Endothelial cell of umbilical vein (primary cell): Measurements from ENCODE around the gene CCNL2. TPM values are rescaled to one million over a fixed set of nuclear protein-coding genes. Genes with fewer than 3 reads are reported as not detected.

Experiments used
- BruUV-seq: library from RNA; stranded (reverse); fragments of 400-500 nt; replicated peaks from 2 replicates; lab custom pipeline; 2021; lab: Mats Ljungman, UMichigan
- CTCF ChIA-PET: fragments of 300-600, 350-600 bp; sonication (Branson Sonifier 250); formaldehyde crosslinking; loops from one replicate; lab custom pipeline; 2021; ENCODE audit warnings: antibody characterized with exemption, inconsistent platforms; lab: Charles Lee
- POLR2A ChIA-PET: fragments of 300-600, 350-600 bp; sonication (Branson Sonifier 250); formaldehyde crosslinking; loops from one replicate; lab custom pipeline; 2021; ENCODE audit warnings: antibody characterized with exemption, inconsistent platforms; lab: Charles Lee
- DNase-seq: peaks from one replicate; pipeline ENCODE4 v3.0.0-alpha.2; 2011; ENCODE audit warnings: low read depth, low spot score
- FAIRE-seq: peaks from 2 replicates; lab custom pipeline; 2011; peaks lifted over from hg19 to GRCh38; lab: Jason Lieb, UNC
- H2AFZ ChIP-seq: 2 replicates; pipeline ENCODE4 v1.6.0; 2012; ENCODE audit warnings: low read depth, low read length, control low read depth, inconsistent platforms
- H3K27ac ChIP-seq: 2 replicates; pipeline ENCODE4 v1.5.1; 2011; ENCODE audit warnings: low read depth, mild to moderate bottlenecking, control low read depth, low read length, moderate library complexity; ENCODE audit not compliant: insufficient read depth
- H3K27me3 ChIP-seq, 2 experiments: 2 replicates each; pipeline versions ENCODE4 v1.6.0 to v1.6.1; 2011; ENCODE audit warnings: low read length in 2 of 2, mixed read lengths in 1 of 2; ENCODE audit not compliant: control insufficient read depth in 2 of 2, insufficient read depth in 2 of 2
- H3K36me3 ChIP-seq, 2 experiments: 2 replicates in 1 of 2; 3 replicates in 1 of 2; pipeline ENCODE4 v1.5.1; 2011; ENCODE audit warnings: low read length in 2 of 2, mild to moderate bottlenecking in 1 of 2, moderate library complexity in 1 of 2; ENCODE audit not compliant: control insufficient read depth in 2 of 2, insufficient read depth in 2 of 2; ENCODE audit errors: extremely low read depth in 1 of 2
- H3K4me1 ChIP-seq: 3 replicates; pipeline ENCODE4 v1.5.1; 2011; ENCODE audit warnings: mild to moderate bottlenecking, low read length; ENCODE audit not compliant: control insufficient read depth, insufficient read depth; ENCODE audit errors: extremely low read depth
- H3K4me2 ChIP-seq: 2 replicates; pipeline ENCODE4 v1.6.1; 2011; ENCODE audit warnings: low read length, control low read depth, mixed read lengths; ENCODE audit not compliant: insufficient read depth
- H3K4me3 ChIP-seq, 3 experiments: fragments of 200-600 bp in 1 of 3; sonication (generic), shearing (Covaris generic) in 1 of 3; replicated peaks in 1 of 3; 2 replicates each; pipeline ENCODE4 v1.5.1; 2011 to 2016; ENCODE audit warnings: control low read depth in 3 of 3, low read length in 3 of 3, mild to moderate bottlenecking in 2 of 3, inconsistent platforms in 1 of 3, low read depth in 1 of 3, moderate library complexity in 1 of 3; ENCODE audit not compliant: insufficient read depth in 1 of 3
- H3K79me2 ChIP-seq: 2 replicates; pipeline ENCODE4 v1.6.0; 2012; ENCODE audit warnings: low read length, inconsistent platforms; ENCODE audit not compliant: control insufficient read depth, insufficient read depth
- H3K9ac ChIP-seq: replicated peaks from 2 replicates; pipeline ENCODE3; 2011; ENCODE audit warnings: low read length, control low read depth; ENCODE audit not compliant: insufficient read depth; ENCODE audit errors: extremely low read depth
- H3K9me1 ChIP-seq: replicated peaks from 3 replicates; pipeline ENCODE4 v1.6.0; 2011; ENCODE audit warnings: mild to moderate bottlenecking, low read length; ENCODE audit not compliant: control insufficient read depth, insufficient read depth; ENCODE audit errors: extremely low read depth
- H3K9me3 ChIP-seq: replicated peaks from 2 replicates; pipeline ENCODE4 v1.5.1; 2012; ENCODE audit warnings: low read length, inconsistent platforms; ENCODE audit not compliant: control insufficient read depth, insufficient read depth
- H4K20me1 ChIP-seq: replicated peaks from 2 replicates; pipeline ENCODE3; 2011; ENCODE audit warnings: mild to moderate bottlenecking, low read length; ENCODE audit not compliant: control insufficient read depth, insufficient read depth; ENCODE audit errors: extremely low read depth
- CTCF ChIP-seq, 2 donors: IDR thresholded peaks; 1 replicate in 1 of 2; 2 replicates in 1 of 2; pipeline ENCODE4 v1.5.1; 2011; ENCODE audit warnings: low read length in 2 of 2, mild to moderate bottlenecking in 2 of 2, moderate library complexity in 2 of 2, control low read depth in 1 of 2, inconsistent platforms in 1 of 2, low read depth in 1 of 2; ENCODE audit not compliant: insufficient read depth in 1 of 2; ENCODE audit errors: extremely low read depth in 1 of 2
- EZH2 ChIP-seq: IDR thresholded peaks from 2 replicates; pipeline ENCODE4 v1.6.1; 2012; ENCODE audit warnings: borderline replicate concordance, low read depth, mild to moderate bottlenecking, moderate library complexity, low read length, inconsistent platforms; ENCODE audit not compliant: severe bottlenecking
- FOS ChIP-seq: IDR thresholded peaks from 2 replicates; pipeline ENCODE4 v1.6.1; 2011; ENCODE audit warnings: mild to moderate bottlenecking, low read length, moderate library complexity, borderline replicate concordance; ENCODE audit not compliant: insufficient read depth
- GATA2 ChIP-seq: IDR thresholded peaks from 2 replicates; pipeline ENCODE4 v1.7.0; 2011; ENCODE audit warnings: low read depth, mild to moderate bottlenecking, moderate library complexity, mixed read lengths, low read length; ENCODE audit not compliant: insufficient read length, insufficient read depth
- JUN ChIP-seq: IDR thresholded peaks from 2 replicates; pipeline ENCODE4 v1.6.1; 2011; ENCODE audit warnings: borderline replicate concordance, low read depth; ENCODE audit not compliant: insufficient read length, insufficient read depth
- MAX ChIP-seq: IDR thresholded peaks from 2 replicates; pipeline ENCODE4 v1.6.1; 2011; ENCODE audit not compliant: insufficient read depth, insufficient read length
- MYC ChIP-seq: IDR thresholded peaks from one replicate; pipeline ENCODE4 v1.6.1; 2011; ENCODE audit warnings: mild to moderate bottlenecking, low read depth, low read length
- POLR2A ChIP-seq: IDR thresholded peaks from 2 replicates; pipeline ENCODE4 v1.6.1; 2012; ENCODE audit warnings: low read depth, mild to moderate bottlenecking, control low read depth, low read length
- POLR2AphosphoS5 ChIP-seq: IDR thresholded peaks from 2 replicates; pipeline ENCODE4 v1.6.1; 2012; ENCODE audit warnings: low read depth, mild to moderate bottlenecking, control low read depth, low read length, moderate library complexity; ENCODE audit not compliant: insufficient read depth
- dilution Hi-C: fragments of 300-500 bp; cut with MboI; formaldehyde crosslinking; loops from one replicate; pipeline ENCODE4 v1.15.0; 2019; ENCODE audit warnings: low sequenced_read_pairs; ENCODE audit not compliant: extremely low pct_ligation_motif_present
- intact Hi-C: fragments of 100-400 bp; cut with micrococcal nuclease; formaldehyde crosslinking; loops from one replicate; pipeline ENCODE4 v1.10.0; 2022
- polyA plus RNA-seq, 4 experiments: library from polyadenylated mRNA; depleted of rRNA in 3 of 4; stranded (reverse) in 3 of 4; unstranded in 1 of 4; fragments of >200 nt; gene quantifications; 2 replicates each; pipeline versions ENCODE4 v1.2.1 to v1.2.3, GENCODE V29; 2011 to 2012; ENCODE audit warnings: missing spikeins in 1 of 4
- total RNA-seq: library from RNA; stranded (reverse); gene quantifications from 2 replicates; pipeline ENCODE4 v1.2.3, GENCODE V29; 2021

CCNL2 gene
- total and polyA plus RNA-seq, 2 donors (not counting 3 experiments of a cell fraction or from before 2014, with no cell fraction given) = 188 to 209 TPM

GRCh38 chr1:1428174-1428573 lies 29.0 kb upstream of the CCNL2 start:
- no TSS peak for BruUV-seq
- CTCF ChIA-PET = interaction anchor here (1.4 kb wide), 1 partner anchor 26 kb away, joined by 5 read pairs; no protein-coding TSS in a partner anchor
- dilution Hi-C loops = no loop called here

More at GRCh38 chr1:1428174-1428573, 29.0 kb upstream of the CCNL2 start:
- POLR2A ChIA-PET = no interaction called here
- Histone ChIP-seq H4K20me1 (no peaks in the 10 kb centered on the region), H3K9ac (no peak overlapping the region), H3K79me2 (no peaks in the 10 kb centered on the region), H3K9me1 (no peaks in the 10 kb centered on the region), H3K4me3 (no peak overlapping the region), H3K9me3 (no peaks in the 10 kb centered on the region), H3K4me1 (peaks cover 7% of the 10 kb centered on the region), H3K27ac (no peak overlapping the region), H3K36me3 (no peaks in the 10 kb centered on the region), H3K27me3 (no peaks in the 10 kb centered on the region), H2AFZ (no peak overlapping the region), H3K4me2 (no peak overlapping the region)
- intact Hi-C loops = no loop called here
- FAIRE-seq (no peak), DNase-seq (no peak)
- TF ChIP-seq GATA2 = no peak
- TF ChIP-seq EZH2 = no peak
- TF ChIP-seq POLR2AphosphoS5 = no peak
- TF ChIP-seq MYC = no peak
- TF ChIP-seq POLR2A = no peak
- no peak for TF ChIP-seq JUN
- no peak for TF ChIP-seq CTCF (IDR thresholded peaks at IDR 0.05; ENCODE audit: extremely low read depth in 1 of 2, insufficient read depth in 1 of 2, low read depth in 1 of 2, low read length in 2 of 2)
- no peak for TF ChIP-seq FOS
- TF ChIP-seq MAX = no peak
